GM12891 (cell line): ENCODE measurements around the gene PCDHGB2.
"Not testable (repeated sequence)": the region's sequence is repeated elsewhere in the genome, so short reads cannot be mapped to it uniquely, and the experiment has no call there.

Source experiments
- DNase-seq: peaks from one replicate; pipeline ENCODE4 v3.0.0; 2011; ENCODE audit warnings: low spot score; ENCODE audit not compliant: insufficient read length
- FAIRE-seq: peaks from 2 replicates; lab custom pipeline; 2011; peaks lifted over from hg19 to GRCh38; lab: Jason Lieb, UNC
- PAX5 ChIP-seq: IDR thresholded peaks from 2 replicates; pipeline ENCODE4 v1.6.1; 2011; ENCODE audit warnings: low read length, moderate library complexity, mild to moderate bottlenecking; ENCODE audit not compliant: insufficient read depth, severe bottlenecking
- POLR2A ChIP-seq: IDR thresholded peaks from 2 replicates; pipeline ENCODE4 v1.6.1; 2011; ENCODE audit warnings: low read depth, low read length, control low read depth
- POLR2AphosphoS5 ChIP-seq: IDR thresholded peaks from 2 replicates; pipeline ENCODE4 v1.6.1; 2011; ENCODE audit warnings: low read depth, low read length, control low read depth
- POU2F2 ChIP-seq: IDR thresholded peaks from 2 replicates; pipeline ENCODE4 v1.6.1; 2011; ENCODE audit warnings: low read depth, mild to moderate bottlenecking, control low read depth, low read length, moderate library complexity
- SPI1 ChIP-seq: IDR thresholded peaks from 2 replicates; pipeline ENCODE4 v1.6.1; 2011; ENCODE audit warnings: low read depth, low read length, control low read depth
- TAF1 ChIP-seq: IDR thresholded peaks from 2 replicates; pipeline ENCODE4 v1.6.1; 2011; ENCODE audit warnings: low read depth, low read length, control low read depth

Gene PCDHGB2

DNA sequence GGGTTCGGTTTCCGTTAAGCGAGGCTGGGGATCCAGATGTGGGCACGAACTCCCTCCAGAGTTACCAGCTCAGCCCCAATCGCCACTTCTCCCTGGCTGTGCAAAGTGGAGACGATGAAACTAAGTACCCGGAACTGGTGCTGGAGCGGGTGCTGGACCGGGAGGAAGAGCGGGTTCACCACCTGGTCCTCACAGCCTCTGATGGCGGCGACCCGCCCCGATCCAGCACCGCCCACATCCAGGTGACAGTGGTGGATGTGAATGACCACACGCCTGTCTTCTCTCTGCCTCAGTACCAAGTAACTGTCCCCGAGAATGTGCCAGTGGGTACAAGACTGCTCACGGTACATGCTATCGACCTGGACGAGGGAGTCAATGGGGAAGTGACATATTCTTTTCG, 23.6 kb downstream of the PCDHGB2 start:
- no peak for TF ChIP-seq SPI1
- no peak for TF ChIP-seq POLR2A
- FAIRE-seq (no peak), DNase-seq (no peak)

DNA sequence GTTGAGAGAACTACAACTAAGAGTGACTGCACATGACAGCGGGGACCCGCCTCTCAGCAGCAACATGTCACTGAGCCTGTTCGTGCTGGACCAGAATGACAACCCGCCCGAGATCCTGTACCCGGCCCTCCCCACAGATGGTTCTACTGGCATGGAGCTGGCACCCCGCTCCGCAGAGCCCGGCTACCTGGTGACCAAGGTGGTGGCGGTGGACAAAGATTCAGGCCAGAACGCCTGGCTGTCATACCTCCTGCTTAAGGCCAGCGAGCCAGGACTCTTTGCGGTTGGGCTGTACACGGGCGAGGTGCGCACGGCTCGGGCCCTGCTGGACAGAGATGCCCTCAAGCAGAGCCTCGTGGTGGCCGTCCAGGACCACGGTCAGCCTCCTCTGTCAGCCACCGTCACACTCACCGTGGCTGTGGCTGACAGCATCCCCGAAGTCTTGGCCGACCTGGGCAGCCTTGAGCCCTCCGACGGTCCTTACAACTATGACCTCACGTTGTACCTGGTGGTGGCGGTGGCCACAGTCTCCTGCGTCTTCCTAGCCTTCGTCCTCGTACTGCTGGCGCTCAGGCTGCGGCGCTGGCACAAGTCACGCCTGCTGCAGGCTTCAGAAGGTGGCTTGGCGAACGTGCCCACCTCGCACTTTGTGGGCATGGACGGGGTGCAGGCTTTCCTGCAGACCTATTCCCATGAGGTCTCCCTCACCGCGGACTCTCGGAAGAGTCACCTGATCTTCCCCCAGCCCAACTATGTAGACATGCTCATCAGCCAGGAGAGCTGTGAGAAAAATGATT, 24.9 kb downstream of the PCDHGB2 start:
- FAIRE-seq = no peak

GRCh38 chr5:141387557-141388311, 27.9 kb downstream of the PCDHGB2 start, which contains the start of gene PCDHGB4:
TSS of gene PCDHGB4 (plus strand) at chr5:141387698. CDS start at chr5:141387885, 187 bp downstream.
- not testable (repeated sequence) for DNase-seq, FAIRE-seq

More for the DNA sequence above, 24.9 kb downstream of the PCDHGB2 start:
- TF ChIP-seq POLR2A = no peak
- no peak for TF ChIP-seq TAF1
- no peak for TF ChIP-seq POU2F2
- TF ChIP-seq SPI1 = no peak
- no peak for TF ChIP-seq POLR2AphosphoS5
- TF ChIP-seq PAX5 = no peak
- DNase-seq = no peak

- FAIRE-seq (no peak), DNase-seq (no peak)
- TF ChIP-seq PAX5 = no peak
- no peak for TF ChIP-seq POU2F2
- TF ChIP-seq SPI1 = no peak
- TF ChIP-seq TAF1 = no peak
- no peak for TF ChIP-seq POLR2AphosphoS5
- no peak for TF ChIP-seq POLR2A
These were observed 28.9 kb downstream of the PCDHGB2 start for GRCh38 chr5:141388661-141389060.

GRCh38 chr5:141389153-141390042, 29.6 kb downstream of the PCDHGB2 start:
- no peak for TF ChIP-seq TAF1
- no peak for TF ChIP-seq SPI1
- TF ChIP-seq PAX5 = no peak
- no peak for TF ChIP-seq POU2F2
- no peak for TF ChIP-seq POLR2A
- no peak for TF ChIP-seq POLR2AphosphoS5
- DNase-seq = no peak
- no peak for FAIRE-seq

- DNase-seq (no peak), FAIRE-seq (no peak)
- TF ChIP-seq TAF1 (no peak), POU2F2 (no peak), POLR2A (no peak), PAX5 (no peak), SPI1 (no peak), POLR2AphosphoS5 (no peak)
These were observed 32.8 kb downstream of the PCDHGB2 start, which contains the start of gene PCDHGA8 for GRCh38 chr5:141392429-141393198. TSS of gene PCDHGA8 (plus strand) at chr5:141392633. CDS start at chr5:141392814, 181 bp downstream.

GRCh38 chr5:141393267-141393666, 33.5 kb downstream of the PCDHGB2 start:
- no peak for FAIRE-seq
- no peak for TF ChIP-seq POLR2AphosphoS5
- no peak for TF ChIP-seq TAF1
- TF ChIP-seq POU2F2 = no peak
- no peak for TF ChIP-seq SPI1
- TF ChIP-seq PAX5 = no peak
- no peak for TF ChIP-seq POLR2A
- DNase-seq = no peak

DNA sequence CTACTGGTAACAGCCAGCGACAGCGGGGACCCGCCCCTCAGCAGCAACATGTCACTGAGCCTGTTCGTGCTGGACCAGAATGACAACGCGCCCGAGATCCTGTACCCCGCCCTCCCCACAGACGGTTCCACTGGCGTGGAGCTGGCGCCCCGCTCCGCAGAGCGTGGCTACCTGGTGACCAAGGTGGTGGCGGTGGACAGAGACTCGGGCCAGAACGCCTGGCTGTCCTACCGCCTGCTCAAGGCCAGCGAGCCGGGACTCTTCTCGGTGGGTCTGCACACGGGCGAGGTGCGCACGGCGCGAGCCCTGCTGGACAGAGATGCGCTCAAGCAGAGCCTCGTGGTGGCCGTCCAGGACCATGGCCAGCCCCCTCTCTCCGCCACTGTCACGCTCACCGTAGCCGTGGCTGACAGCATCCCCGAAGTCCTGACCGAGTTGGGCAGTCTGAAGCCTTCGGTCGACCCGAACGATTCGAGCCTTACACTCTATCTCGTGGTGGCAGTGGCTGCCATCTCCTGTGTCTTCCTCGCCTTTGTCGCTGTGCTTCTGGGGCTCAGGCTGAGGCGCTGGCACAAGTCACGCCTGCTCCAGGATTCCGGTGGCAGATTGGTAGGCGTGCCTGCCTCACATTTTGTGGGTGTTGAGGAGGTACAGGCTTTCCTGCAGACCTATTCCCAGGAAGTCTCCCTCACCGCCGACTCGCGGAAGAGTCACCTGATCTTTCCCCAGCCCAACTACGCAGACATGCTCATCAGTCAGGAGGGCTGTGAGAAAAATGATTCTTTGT, 34.8 kb downstream of the PCDHGB2 start:
- not testable (repeated sequence) for DNase-seq, FAIRE-seq

GRCh38 chr5:141397756-141398551, 38.2 kb downstream of the PCDHGB2 start, which contains the start of gene PCDHGB5:
TSS of gene PCDHGB5 (plus strand) at chr5:141397947. CDS start at chr5:141398128, 181 bp downstream.
- not testable (repeated sequence) for FAIRE-seq, DNase-seq
